Pancreas (tissue), 10 donors: Measurements from ENCODE around the gene PPFIBP2. TPM values are rescaled to one million over a fixed set of nuclear protein-coding genes. Genes with fewer than 3 reads are reported as not detected.

Source experiments
- ATAC-seq, 4 donors: fragments of 200-7000 bp; cut with Tn5 transposase; one replicate each; pipeline versions ENCODE4 v1.8.0 to v1.9.1; 2020; ENCODE audit warnings: mild to moderate bottlenecking in 4 of 4, moderate library complexity in 4 of 4
- DNase-seq, 6 donors: peaks; one replicate each; pipeline ENCODE4 v3.0.0-alpha.2; 2020
- FAIRE-seq: peaks from 2 replicates; lab custom pipeline; 2012; peaks lifted over from hg19 to GRCh38; lab: Jason Lieb, UNC
- H3K27ac ChIP-seq, 4 donors: fragments of 200-600 bp; sonication (generic); 1 replicate in 3 of 4; 2 replicates in 1 of 4; pipeline versions ENCODE4 v1.5.0 to v1.8.0; 2020
- H3K27me3 ChIP-seq, 4 donors: fragments of 200-600 bp; one replicate each; pipeline ENCODE4 v1.8.0; 2021
- H3K36me3 ChIP-seq, 3 donors: fragments of 200-600 bp; sonication (generic) in 1 of 3; one replicate each; pipeline versions ENCODE4 v1.5.0 to v1.8.0; 2020 to 2021
- H3K4me1 ChIP-seq, 3 donors: fragments of 200-600 bp; one replicate each; pipeline ENCODE4 v1.8.0; 2021
- H3K4me3 ChIP-seq, 4 donors: fragments of 200-600 bp; sonication (generic) in 2 of 4; one replicate each; pipeline versions ENCODE4 v1.5.0 to v1.8.0; 2020 to 2021
- H3K9me3 ChIP-seq, 4 donors: fragments of 200-600 bp; one replicate each; pipeline ENCODE4 v1.8.0; 2021
- WGBS, 2 donors: extraction: QIAGEN DNeasy Blood & Tissue Kit; methylation state at CpG; one replicate each; pipeline ENCODE4 v1.1.7; 2013; 5-methylcytosine and 5-hydroxymethylcytosine counted together
- intact Hi-C, 3 donors: fragments of 100-400 bp; cut with DNase I; formaldehyde crosslinking; loops; one replicate each; pipeline versions ENCODE4 v1.11.1 to v1.14.2; 2022
- polyA plus RNA-seq, 2 donors: library from polyadenylated mRNA; stranded (reverse); fragments of 200-250 nt; gene quantifications; one replicate each; pipeline ENCODE4 v1.2.3, GENCODE V29; 2013
- total RNA-seq, 6 donors: library from RNA; stranded (reverse); fragmentation: NEBNext Ultra II Directional in 4 of 6; extraction: Animal tissue kit (Norgen Biotek cat#: 25700) in 4 of 6; gene quantifications; one replicate each; pipeline versions ENCODE4 v1.2.1 to v1.2.4, GENCODE V29; 2021 to 2023
- TF ChIP-seq, protein P1 (sequence below), 4 donors: fragments of 200-600 bp; sonication (generic) in 3 of 4; IDR thresholded peaks; one replicate each; pipeline versions ENCODE4 v1.5.0 to v1.8.0; 2021; ENCODE audit warnings: antibody characterized with exemption in 4 of 4
- donor health status: healthy with polysubstance abuse.
- donor health status: DM: no; HTN: no; CAD: no; lungs with moderate emphysema.
- donor health status: DM: no; HTN: no; CAD: no.
- donor health status: control.
- donor health status: control.
- donor health status: Bipolar disorder and iron deficiency.
- donor health status: DM: yes; HTN: yes; CAD: no.
- donor health status: DM: no; HTN: no; CAD: no.
- donor health status: DM: no; HTN: no; CAD: no.
- donor health status: DM: yes; HTN: yes; CAD: no.

Gene PPFIBP2
- total and polyA plus RNA-seq, 8 donors, result 8.0 to 24.7 (median 11.4) TPM

DNA sequence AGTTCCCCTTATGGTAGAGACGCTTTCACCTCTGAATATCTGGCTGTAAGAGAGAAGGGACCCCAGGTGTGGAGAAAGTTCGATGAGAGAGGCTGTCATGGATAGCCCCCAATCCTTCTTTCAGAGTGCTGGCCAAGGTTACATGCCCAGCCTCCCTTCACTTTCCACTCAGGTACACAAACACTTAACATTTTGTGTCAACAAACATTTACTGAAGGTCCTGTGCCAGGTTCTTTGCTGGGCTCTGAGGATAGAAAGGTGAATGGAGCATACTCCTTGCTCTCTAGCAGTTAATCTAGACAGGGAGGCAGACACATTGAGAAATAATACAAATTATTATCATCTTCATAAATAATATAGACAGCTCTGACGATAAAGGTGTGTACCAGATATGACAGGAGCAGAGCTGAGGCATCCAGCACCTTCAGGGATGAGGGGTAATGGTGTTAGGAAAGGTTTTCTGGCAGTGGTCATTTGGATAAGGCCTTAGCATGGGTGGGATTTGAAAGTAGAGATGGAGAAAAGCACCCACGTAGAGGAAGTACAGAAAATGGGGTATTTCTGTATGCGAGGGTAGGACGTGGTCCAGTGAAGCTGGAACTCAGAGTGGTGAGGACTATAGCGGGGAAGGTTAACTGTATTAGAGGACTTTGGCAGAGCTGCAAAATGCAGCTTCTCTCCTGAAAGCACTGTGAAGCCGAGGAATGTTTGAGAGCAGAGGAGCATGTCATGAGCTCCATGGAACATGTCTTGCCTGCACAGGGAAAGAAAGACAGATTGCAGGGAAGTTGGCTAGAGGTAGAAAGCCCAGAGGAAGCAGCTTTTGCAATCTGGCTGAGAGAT, 19.6 kb downstream of the PPFIBP2 start:
- no peak overlapping the region for H3K27ac ChIP-seq
- H3K9me3 ChIP-seq, result no peaks in the 10 kb centered on the region
- ATAC-seq (peak in 2 of 4 donors; percentile 38 to 44), DNase-seq (no peak), FAIRE-seq (no peak)
- no peaks in the 10 kb centered on the region for H3K27me3 ChIP-seq
- intact Hi-C loops, result no loop called here
- H3K36me3 ChIP-seq, result no peaks in the 10 kb centered on the region
- TF ChIP-seq, protein P1, sequence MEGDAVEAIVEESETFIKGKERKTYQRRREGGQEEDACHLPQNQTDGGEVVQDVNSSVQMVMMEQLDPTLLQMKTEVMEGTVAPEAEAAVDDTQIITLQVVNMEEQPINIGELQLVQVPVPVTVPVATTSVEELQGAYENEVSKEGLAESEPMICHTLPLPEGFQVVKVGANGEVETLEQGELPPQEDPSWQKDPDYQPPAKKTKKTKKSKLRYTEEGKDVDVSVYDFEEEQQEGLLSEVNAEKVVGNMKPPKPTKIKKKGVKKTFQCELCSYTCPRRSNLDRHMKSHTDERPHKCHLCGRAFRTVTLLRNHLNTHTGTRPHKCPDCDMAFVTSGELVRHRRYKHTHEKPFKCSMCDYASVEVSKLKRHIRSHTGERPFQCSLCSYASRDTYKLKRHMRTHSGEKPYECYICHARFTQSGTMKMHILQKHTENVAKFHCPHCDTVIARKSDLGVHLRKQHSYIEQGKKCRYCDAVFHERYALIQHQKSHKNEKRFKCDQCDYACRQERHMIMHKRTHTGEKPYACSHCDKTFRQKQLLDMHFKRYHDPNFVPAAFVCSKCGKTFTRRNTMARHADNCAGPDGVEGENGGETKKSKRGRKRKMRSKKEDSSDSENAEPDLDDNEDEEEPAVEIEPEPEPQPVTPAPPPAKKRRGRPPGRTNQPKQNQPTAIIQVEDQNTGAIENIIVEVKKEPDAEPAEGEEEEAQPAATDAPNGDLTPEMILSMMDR (IDR thresholded peaks at IDR 0.05), result no peak
- no peaks in the 10 kb centered on the region for H3K4me1 ChIP-seq
- WGBS, 2 donors, result 74 to 76% methylated on average over 8 of the region's 8 CpGs
- no peak overlapping the region for H3K4me3 ChIP-seq

DNA sequence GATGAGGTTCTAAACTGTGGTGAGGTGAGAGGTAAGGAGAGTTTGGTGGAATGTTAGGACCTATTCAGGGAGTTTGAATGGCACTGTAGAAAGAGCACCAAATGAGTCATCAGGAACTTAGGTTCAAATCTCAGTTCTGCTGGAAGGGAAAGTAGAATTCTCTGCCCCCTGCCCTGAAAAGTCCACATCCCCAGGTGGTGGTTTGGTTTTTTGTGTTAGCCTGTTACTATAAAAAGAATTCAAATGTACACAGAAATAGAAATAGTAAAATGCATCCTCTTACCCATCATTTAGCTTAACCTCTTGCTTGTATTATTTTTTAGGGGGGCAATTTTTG, 20.2 kb downstream of the PPFIBP2 start:
- ATAC-seq (no peak), DNase-seq (no peak), FAIRE-seq (no peak)
- no peaks in the 10 kb centered on the region for H3K4me1 ChIP-seq
- intact Hi-C loops, result no loop called here
- no peaks in the 10 kb centered on the region for H3K27me3 ChIP-seq
- H3K36me3 ChIP-seq, result no peaks in the 10 kb centered on the region
- no peaks in the 10 kb centered on the region for H3K9me3 ChIP-seq
- no peak overlapping the region for H3K27ac ChIP-seq
- no peak overlapping the region for H3K4me3 ChIP-seq
- TF ChIP-seq, protein P1 (IDR thresholded peaks at IDR 0.05), result no peak

DNA sequence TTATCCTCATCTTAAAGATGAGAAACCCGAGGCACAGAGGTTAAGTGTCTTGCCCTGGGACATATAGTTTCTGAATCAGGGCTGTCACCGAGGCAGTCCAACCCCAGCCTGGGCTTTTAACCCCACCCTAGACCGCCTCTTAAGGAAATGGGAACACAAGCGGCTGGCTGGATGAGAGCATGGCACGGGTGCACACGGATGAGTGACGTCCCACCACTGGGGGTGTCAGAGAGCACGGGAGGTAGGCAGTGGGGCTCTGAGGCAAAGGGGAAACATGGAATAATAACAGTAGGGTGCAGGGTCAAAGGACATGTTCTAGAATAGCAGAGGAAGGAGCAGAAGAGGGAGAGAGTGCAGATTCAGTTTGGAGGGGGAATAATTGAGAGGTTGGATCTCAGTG, 22.3 kb downstream of the PPFIBP2 start:
- FAIRE-seq (no peak), DNase-seq (no peak), ATAC-seq (peak in 2 of 4 donors; percentile 44 to 49)
- intact Hi-C loops, result no loop called here
- TF ChIP-seq, protein P1 (IDR thresholded peaks at IDR 0.05), result no peak
- no peaks in the 10 kb centered on the region for H3K4me1 ChIP-seq
- 48 to 49% methylated on average over 8 of the region's 8 CpGs for WGBS, 2 donors
- H3K36me3 ChIP-seq, result no peaks in the 10 kb centered on the region
- H3K27me3 ChIP-seq, result no peaks in the 10 kb centered on the region
- H3K27ac ChIP-seq, result no peak overlapping the region
- no peak overlapping the region for H3K4me3 ChIP-seq
- H3K9me3 ChIP-seq, result no peaks in the 10 kb centered on the region

DNA sequence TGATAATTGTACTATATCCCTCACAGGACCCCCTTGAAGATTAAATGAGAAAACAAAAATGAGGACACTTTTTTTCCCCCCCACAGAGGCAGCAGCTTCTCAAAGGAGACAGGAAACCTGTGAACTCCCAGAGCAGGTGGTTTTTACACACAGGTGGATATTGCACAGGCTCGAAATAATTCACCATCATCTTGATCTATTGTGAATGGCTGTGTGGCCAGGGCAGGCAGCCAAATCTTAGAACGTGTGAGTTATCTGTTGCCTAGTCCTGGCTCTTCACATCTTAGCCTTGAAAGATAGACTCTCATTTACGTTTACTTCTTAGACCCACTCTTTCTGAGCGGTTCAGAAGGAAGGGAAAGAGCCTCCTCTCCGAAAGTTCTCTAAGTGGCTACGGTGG, 23.5 kb downstream of the PPFIBP2 start:
- Histone ChIP-seq H3K4me1 (no peaks in the 10 kb centered on the region), H3K4me3 (no peak overlapping the region), H3K27me3 (no peaks in the 10 kb centered on the region), H3K27ac (no peak overlapping the region), H3K9me3 (no peaks in the 10 kb centered on the region), H3K36me3 (no peaks in the 10 kb centered on the region)
- ATAC-seq (no peak), FAIRE-seq (no peak), DNase-seq (no peak)
- TF ChIP-seq, protein P1 (IDR thresholded peaks at IDR 0.05), result no peak
- intact Hi-C loops, result no loop called here
- WGBS, 2 donors, result 68 to 69% methylated on average over 6 of the region's 6 CpGs

DNA sequence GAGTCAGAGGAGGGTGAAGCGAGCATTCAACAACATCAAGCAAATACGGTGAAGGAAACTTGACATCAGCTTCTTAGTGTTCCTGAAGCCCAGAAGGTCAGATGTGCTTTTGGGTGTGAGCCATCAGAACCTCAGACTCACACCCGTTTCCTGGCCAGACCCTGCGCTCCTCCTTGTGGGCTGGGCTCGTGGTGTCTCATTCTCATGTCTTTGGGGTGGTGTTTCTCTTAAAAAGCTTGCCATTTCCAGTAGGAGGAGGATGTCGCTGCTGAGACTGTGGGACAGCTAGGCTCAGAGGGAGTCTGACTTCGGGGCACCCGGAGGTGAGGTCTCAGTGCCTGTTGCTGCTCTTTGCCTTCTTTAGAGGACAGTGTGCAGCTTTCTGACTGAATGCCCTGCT, 24.2 kb downstream of the PPFIBP2 start:
- H3K4me3 ChIP-seq, result no peak overlapping the region
- DNase-seq (no peak), FAIRE-seq (no peak), ATAC-seq (peak in 2 of 4 donors; percentile 34 to 41)
- WGBS, 2 donors, result 69 to 76% methylated on average over 8 of the region's 8 CpGs
- TF ChIP-seq, protein P1 (IDR thresholded peaks at IDR 0.05), result no peak
- H3K27me3 ChIP-seq, result no peaks in the 10 kb centered on the region
- no peaks in the 10 kb centered on the region for H3K36me3 ChIP-seq
- no peaks in the 10 kb centered on the region for H3K4me1 ChIP-seq
- intact Hi-C loops, result no loop called here
- H3K9me3 ChIP-seq, result no peaks in the 10 kb centered on the region
- H3K27ac ChIP-seq, result no peak overlapping the region
